ENCODE results near the gene PATL1. TPM values are rescaled to one million over a fixed set of nuclear protein-coding genes. Genes with fewer than 3 reads are reported as not detected.
"Not testable (repeated sequence)": the region's sequence is repeated elsewhere in the genome, so short reads cannot be mapped to it uniquely, and the experiment has no call there.

PATL1 gene
- total and polyA plus RNA-seq, 11 donors = 9.3 to 33.3 (median 23.9) TPM

DNA sequence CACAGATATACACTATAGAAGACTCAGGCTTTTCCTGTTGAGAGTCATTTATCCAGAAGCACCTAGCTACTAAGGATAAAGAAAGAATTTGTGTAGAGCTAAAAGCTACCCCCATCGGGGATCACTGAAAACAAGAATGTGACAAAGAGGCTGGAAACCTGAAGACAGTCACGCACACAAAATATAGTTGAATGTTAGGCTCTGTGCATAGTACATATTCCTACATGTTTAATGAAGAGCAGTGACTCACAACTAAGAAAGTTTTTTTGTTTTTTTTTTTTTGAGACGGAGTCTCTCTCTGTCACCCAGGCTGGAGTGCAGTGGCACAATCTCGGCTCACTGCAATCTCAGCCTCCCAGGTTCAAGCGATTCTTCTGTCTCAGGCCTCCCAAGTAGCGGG is 36.5 kb upstream of the PATL1 start:
- Histone ChIP-seq H3K27ac (no peak overlapping the region), H3K4me3 (no peak overlapping the region), H3K4me1 (no peaks in the 10 kb centered on the region), H3K9me3 (no peaks in the 10 kb centered on the region), H3K27me3 (peaks cover 0 to 4% (median 0%) of the 10 kb centered on the region in 9 donors), H3K36me3 (no peaks in the 10 kb centered on the region)
- DNase-seq (no peak), ATAC-seq (no peak)
- intact Hi-C loops (cut with DNase I) = no loop called here
- TF ChIP-seq POLR2A (IDR thresholded peaks at IDR 0.05) = no peak
- TF ChIP-seq CTCF (IDR thresholded peaks at IDR 0.05) = no peak
- 84 to 94% (median 93%) methylated on average over 6 of the region's 6 CpGs for WGBS, 4 donors

- H3K27ac ChIP-seq; H3K4me1 ChIP-seq; H3K27me3 ChIP-seq; intact Hi-C loops (cut with DNase I); ATAC-seq; H3K4me3 ChIP-seq; DNase-seq; H3K9me3 ChIP-seq; H3K36me3 ChIP-seq: not testable (repeated sequence)
- 83 to 92% (median 88%) methylated on average over 1 of the region's 1 CpG for WGBS, 4 donors
These were observed 34.7 kb upstream of the PATL1 start for GRCh38 chr11:59703515-59703914.

DNA sequence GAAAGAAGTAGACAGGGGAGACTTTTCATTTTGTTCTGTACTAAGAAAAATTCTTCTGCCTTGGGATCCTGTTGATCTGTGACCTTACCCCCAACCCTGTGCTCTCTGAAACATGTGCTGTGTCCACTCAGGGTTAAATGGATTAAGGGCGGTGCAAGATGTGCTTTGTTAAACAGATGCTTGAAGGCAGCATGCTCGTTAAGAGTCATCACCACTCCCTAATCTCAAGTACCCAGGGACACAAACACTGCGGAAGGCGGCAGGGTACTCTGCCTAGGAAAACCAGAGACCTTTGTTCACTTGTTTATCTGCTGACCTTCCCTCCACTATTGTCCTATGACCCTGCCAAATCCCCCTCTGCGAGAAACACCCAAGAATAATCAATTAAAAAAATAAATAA is 31.3 kb upstream of the PATL1 start:
- H3K9me3 ChIP-seq; H3K36me3 ChIP-seq; DNase-seq; intact Hi-C loops (cut with DNase I); ATAC-seq; H3K4me1 ChIP-seq; H3K27ac ChIP-seq; H3K27me3 ChIP-seq; H3K4me3 ChIP-seq: not testable (repeated sequence)
- WGBS, 4 donors = 67 to 77% (median 69%) methylated on average over 3 to 5 of the region's 5 CpGs

DNA sequence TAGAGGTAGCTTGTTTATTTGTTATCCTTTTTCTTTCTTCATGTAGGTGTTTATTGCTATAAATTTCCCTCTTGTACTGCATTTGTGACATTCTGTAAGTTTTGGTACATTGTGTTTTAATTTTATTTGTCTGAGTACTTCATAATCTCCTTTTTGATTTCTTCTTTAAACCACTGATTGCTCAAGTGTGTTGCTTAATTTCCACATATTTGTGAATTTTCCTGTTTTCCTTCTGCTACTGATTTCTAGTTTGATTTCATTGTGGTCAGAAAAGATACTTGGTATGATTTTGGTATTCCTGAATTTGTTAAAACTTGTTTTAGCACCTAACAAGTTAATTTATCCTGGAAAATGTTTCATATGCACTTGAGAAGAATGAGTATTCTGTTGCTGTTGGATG is 29.7 kb upstream of the PATL1 start:
- Histone ChIP-seq H3K4me1 (no peaks in the 10 kb centered on the region), H3K27ac (no peak overlapping the region), H3K27me3 (no peaks in the 10 kb centered on the region), H3K9me3 (peaks cover 0 to 13% (median under 1%) of the 10 kb centered on the region in 12 donors), H3K36me3 (no peaks in the 10 kb centered on the region), H3K4me3 (no peak overlapping the region)
- TF ChIP-seq CTCF (IDR thresholded peaks at IDR 0.05) = no peak
- no peak for TF ChIP-seq POLR2A (IDR thresholded peaks at IDR 0.05)
- DNase-seq (no peak), ATAC-seq (no peak)
- intact Hi-C loops (cut with DNase I) = no loop called here

- Histone ChIP-seq H3K27ac (no peak overlapping the region), H3K27me3 (no peaks in the 10 kb centered on the region), H3K4me3 (no peak overlapping the region), H3K36me3 (no peaks in the 10 kb centered on the region), H3K4me1 (no peaks in the 10 kb centered on the region), H3K9me3 (peaks cover 0 to 32% (median 14%) of the 10 kb centered on the region in 12 donors)
- ATAC-seq = no peak
- no peak for TF ChIP-seq CTCF (IDR thresholded peaks at IDR 0.05)
- no peak for TF ChIP-seq POLR2A (IDR thresholded peaks at IDR 0.05)
- no peak for DNase-seq
- intact Hi-C loops (cut with DNase I) = no loop called here
These were observed 24.1 kb upstream of the PATL1 start for GRCh38 chr11:59692915-59693314.
